H9 (cell line): Measurements from ENCODE around the gene SDK1. TPM values are rescaled to one million over a fixed set of nuclear protein-coding genes. Genes with fewer than 3 reads are reported as not detected.

Experiments used
- DNase-seq: peaks from one replicate; pipeline ENCODE4 v3.0.0-alpha.2; 2017
- H2AFZ ChIP-seq: one replicate; pipeline ENCODE4 v1.6.1; 2013; ENCODE audit warnings: mild to moderate bottlenecking, low read length, control low read depth, moderate library complexity
- H2AK5ac ChIP-seq: 2 replicates; pipeline ENCODE4 v1.6.1; 2013; ENCODE audit warnings: low read length, control low read depth, mixed read lengths; ENCODE audit not compliant: insufficient read length
- H2BK120ac ChIP-seq: one replicate; pipeline ENCODE4 v1.6.1; 2013; ENCODE audit warnings: low read depth, mild to moderate bottlenecking, low read length, control low read depth, inconsistent platforms; ENCODE audit not compliant: poor library complexity, severe bottlenecking
- H2BK12ac ChIP-seq: 2 replicates; pipeline ENCODE4 v1.6.1; 2013; ENCODE audit warnings: low read length, control low read depth, mixed read lengths, low read depth; ENCODE audit not compliant: insufficient read length
- H2BK15ac ChIP-seq: 2 replicates; pipeline ENCODE4 v1.6.1; 2013; ENCODE audit warnings: low read depth, low read length, control low read depth
- H2BK20ac ChIP-seq: one replicate; pipeline ENCODE4 v1.6.1; 2013; ENCODE audit warnings: low read depth, mild to moderate bottlenecking, low read length, control low read depth, inconsistent platforms; ENCODE audit not compliant: poor library complexity, severe bottlenecking
- H2BK5ac ChIP-seq: 2 replicates; pipeline ENCODE4 v1.6.1; 2013; ENCODE audit warnings: low read length, control low read depth, mixed read lengths; ENCODE audit not compliant: insufficient read length
- H3K14ac ChIP-seq: 2 replicates; pipeline ENCODE4 v1.6.1; 2013; ENCODE audit warnings: low read length, control low read depth; ENCODE audit not compliant: insufficient read depth
- H3K18ac ChIP-seq: 2 replicates; pipeline ENCODE4 v1.6.1; 2013; ENCODE audit warnings: low read depth, mild to moderate bottlenecking, mixed read lengths, low read length, control low read depth; ENCODE audit not compliant: insufficient read length
- H3K23ac ChIP-seq: 2 replicates; pipeline ENCODE4 v1.6.1; 2013; ENCODE audit warnings: low read length, control low read depth, mixed read lengths, low read depth; ENCODE audit not compliant: insufficient read length
- H3K23me2 ChIP-seq: 2 replicates; pipeline ENCODE4 v1.6.1; 2013; ENCODE audit warnings: low read depth, mild to moderate bottlenecking, mixed read lengths, low read length, control low read depth; ENCODE audit not compliant: insufficient read length, poor library complexity, severe bottlenecking
- H3K27ac ChIP-seq: 2 replicates; pipeline ENCODE4 v1.5.1; 2013; ENCODE audit warnings: low read length, control low read depth, mixed read lengths, low read depth; ENCODE audit not compliant: insufficient read length
- H3K27me3 ChIP-seq: 2 replicates; pipeline ENCODE4 v1.6.1; 2013; ENCODE audit warnings: low read length, control low read depth, inconsistent platforms; ENCODE audit not compliant: insufficient read depth
- H3K4ac ChIP-seq: 2 replicates; pipeline ENCODE4 v1.6.1; 2013; ENCODE audit warnings: low read depth, mild to moderate bottlenecking, control low read depth, inconsistent platforms, low read length, moderate library complexity
- H3K4me1 ChIP-seq: 2 replicates; pipeline ENCODE4 v1.6.1; 2013; ENCODE audit warnings: low read length, control low read depth, inconsistent platforms; ENCODE audit not compliant: insufficient read depth
- H3K4me2 ChIP-seq: 2 replicates; pipeline ENCODE4 v1.6.1; 2013; ENCODE audit warnings: low read length, control low read depth, mixed read lengths; ENCODE audit not compliant: insufficient read length, insufficient read depth
- H3K56ac ChIP-seq: 2 replicates; pipeline ENCODE4 v1.6.1; 2013; ENCODE audit warnings: low read depth, mild to moderate bottlenecking, mixed read lengths, low read length, control low read depth; ENCODE audit not compliant: insufficient read length
- H3K79me1 ChIP-seq: 2 replicates; pipeline ENCODE4 v1.6.1; 2013; ENCODE audit warnings: low read depth, mild to moderate bottlenecking, moderate library complexity, low read length, control low read depth, inconsistent platforms; ENCODE audit not compliant: insufficient read depth, poor library complexity, severe bottlenecking
- H3K79me2 ChIP-seq: 2 replicates; pipeline ENCODE4 v1.6.1; 2013; ENCODE audit warnings: low read length, control low read depth, inconsistent platforms; ENCODE audit not compliant: insufficient read depth
- H3K9ac ChIP-seq: 2 replicates; pipeline ENCODE4 v1.6.1; 2013; ENCODE audit warnings: low read length, control low read depth, mixed read lengths; ENCODE audit not compliant: insufficient read length; ENCODE audit errors: extremely low read depth
- H3K9me3 ChIP-seq: one replicate; pipeline ENCODE4 v1.6.1; 2013; ENCODE audit warnings: low read depth, low read length, inconsistent platforms; ENCODE audit not compliant: control insufficient read depth
- H3T11ph ChIP-seq: one replicate; pipeline ENCODE4 v1.6.1; 2013; ENCODE audit warnings: mild to moderate bottlenecking, low read length, control low read depth, inconsistent platforms
- H4K20me1 ChIP-seq: one replicate; pipeline ENCODE4 v1.6.1; 2013; ENCODE audit not compliant: control insufficient read depth, insufficient read length, insufficient read depth
- H4K5ac ChIP-seq: 2 replicates; pipeline ENCODE4 v1.6.1; 2013; ENCODE audit warnings: low read depth, mild to moderate bottlenecking, mixed read lengths, low read length, control low read depth; ENCODE audit not compliant: insufficient read length
- H4K8ac ChIP-seq: replicated peaks from 2 replicates; pipeline ENCODE4 v1.6.1; 2013; ENCODE audit warnings: low read length, control low read depth, mixed read lengths, low read depth; ENCODE audit not compliant: insufficient read length
- H4K91ac ChIP-seq: 2 replicates; pipeline ENCODE4 v1.6.1; 2013; ENCODE audit warnings: low read depth, mild to moderate bottlenecking, moderate library complexity, mixed read lengths, low read length, control low read depth; ENCODE audit not compliant: insufficient read length
- H3K27ac Mint-ChIP-seq, 3 experiments: 2 replicates in 2 of 3; 3 replicates in 1 of 3; pipeline ENCODE4 v1.8.0; 2020 to 2021; ENCODE audit warnings: mixed read lengths in 3 of 3, mild to moderate bottlenecking in 1 of 3, moderate library complexity in 1 of 3
- H3K27me3 Mint-ChIP-seq: 2 replicates; pipeline ENCODE4 v1.8.0; 2021; ENCODE audit warnings: low read depth, mild to moderate bottlenecking, moderate library complexity, mixed read lengths
- H3K36me3 Mint-ChIP-seq, 3 experiments: 2 replicates in 2 of 3; 3 replicates in 1 of 3; pipeline ENCODE4 v1.8.0; 2020 to 2021; ENCODE audit warnings: low read depth in 3 of 3, mixed read lengths in 3 of 3; ENCODE audit not compliant: insufficient read depth in 1 of 3
- H3K4me1 Mint-ChIP-seq, 2 experiments: 2 replicates each; pipeline ENCODE4 v1.8.0; 2020; ENCODE audit warnings: mixed read lengths in 2 of 2
- H3K4me3 Mint-ChIP-seq, 2 experiments: 2 replicates in 1 of 2; 3 replicates in 1 of 2; pipeline ENCODE4 v1.8.0; 2020 to 2021; ENCODE audit warnings: mild to moderate bottlenecking in 2 of 2, mixed read lengths in 2 of 2, moderate library complexity in 1 of 2
- H3K9me3 Mint-ChIP-seq, 2 experiments: 2 replicates in 1 of 2; 3 replicates in 1 of 2; pipeline ENCODE4 v1.8.0; 2020; ENCODE audit warnings: mild to moderate bottlenecking in 2 of 2, mixed read lengths in 2 of 2, moderate library complexity in 1 of 2
- CTCF ChIP-seq: fragments of 200-600 bp; sonication (generic); conservative IDR thresholded peaks from 3 replicates; pipeline ENCODE4 v1.8.0; 2021; ENCODE audit warnings: antibody characterized with exemption, mild to moderate bottlenecking
- WGBS: extraction: QIAGEN DNeasy Blood & Tissue Kit; methylation state at CpG from one replicate; pipeline ENCODE4 v1.1.7; 2013; ENCODE audit warnings: missing lambda C conversion rate, low lambda C conversion rate, mixed read lengths; ENCODE audit not compliant: insufficient read length; ENCODE audit errors: extremely low coverage; 5-methylcytosine and 5-hydroxymethylcytosine counted together
- total RNA-seq: library from RNA; stranded (reverse); gene quantifications from 2 replicates; pipeline ENCODE4 v1.2.1, GENCODE V29; 2021

The SDK1 gene
- total RNA-seq, 1 experiment from 2014 or later, result 8.7 TPM

- no peak overlapping the region for H3K23ac ChIP-seq
- no peak overlapping the region for H2AK5ac ChIP-seq
- TF ChIP-seq CTCF, result no peak
- Mint-ChIP-seq H3K27me3 (no peaks in the 10 kb centered on the region), H3K9me3 (no peaks in the 10 kb centered on the region), H3K27ac (peak overlapping the region in 1 of 3 experiments; percentile 44; a peak in 1 of 7 replicates), H3K36me3 (no peaks in the 10 kb centered on the region; a peak in 1 of 7 replicates), H3K4me3 (no peak overlapping the region), H3K4me1 (peaks cover 9 to 20% of the 10 kb centered on the region in 2 experiments)
- no peak overlapping the region for H4K5ac ChIP-seq
- no peaks in the 10 kb centered on the region for H3K79me1 ChIP-seq
- H3K14ac ChIP-seq, result no peak overlapping the region
- H3K27ac ChIP-seq, result no peak overlapping the region
- no peaks in the 10 kb centered on the region for H3K27me3 ChIP-seq
- H3K79me2 ChIP-seq, result no peaks in the 10 kb centered on the region
- no peaks in the 10 kb centered on the region for H3K4me1 ChIP-seq
- no peak overlapping the region for H3K9ac ChIP-seq
- DNase-seq, result no peak
- no CpG with 5 or more reads among the region's 6 CpGs for WGBS
- no peak overlapping the region for H3K56ac ChIP-seq
- H3K9me3 ChIP-seq, result no peaks in the 10 kb centered on the region
- no peak overlapping the region for H2BK12ac ChIP-seq
- H2BK20ac ChIP-seq, result no peak overlapping the region
- no peak overlapping the region for H2AFZ ChIP-seq
- H2BK120ac ChIP-seq, result no peak overlapping the region
- H3T11ph ChIP-seq, result no peak overlapping the region
- H3K4me2 ChIP-seq, result no peak overlapping the region
- H3K18ac ChIP-seq, result no peak overlapping the region
- H3K4ac ChIP-seq, result no peak overlapping the region
- no peak overlapping the region for H4K8ac ChIP-seq
- no peak overlapping the region for H4K91ac ChIP-seq
- no peaks in the 10 kb centered on the region for H4K20me1 ChIP-seq
- H3K23me2 ChIP-seq, result no peaks in the 10 kb centered on the region
- no peak overlapping the region for H2BK5ac ChIP-seq
- no peak overlapping the region for H2BK15ac ChIP-seq
Measured at GRCh38 chr7:4201566-4201965, 900.5 kb downstream of the SDK1 start.
